ENCODE results near the gene OR5B12.
"Not testable (repeated sequence)": the region's sequence is repeated elsewhere in the genome, so short reads cannot be mapped to it uniquely, and the experiment has no call there.

OR5B12 gene

GRCh38 chr11:58442136-58442535, at the start of gene OR5B12:
TSS of gene OR5B12 (minus strand) at chr11:58442236. CDS start at chr11:58440151, 2,085 bp downstream.
- DNase-seq (ENCODE audit: low read depth in 3 of 3, low spot score in 1 of 3), result no peak

DNA sequence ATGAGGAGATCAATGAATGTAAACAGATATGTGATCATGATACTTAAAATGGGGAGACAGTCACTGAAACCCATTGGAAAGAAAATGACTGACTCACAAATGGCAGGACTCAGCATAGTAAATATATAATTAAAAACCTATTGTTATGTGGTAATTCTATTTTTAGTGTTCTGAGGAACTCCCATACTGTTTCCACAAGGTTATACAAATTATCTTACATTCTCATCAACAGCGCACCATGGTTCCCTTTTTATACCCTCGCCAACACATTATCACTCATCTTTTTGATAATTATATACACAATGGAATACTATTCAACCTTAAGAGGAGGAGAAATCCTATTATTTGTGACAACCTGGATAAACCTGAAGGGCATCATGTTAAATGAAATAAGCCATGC, 48.8 kb upstream of the OR5B12 start:
- no peak for DNase-seq (ENCODE audit: low read depth in 3 of 3, low spot score in 1 of 3)

DNA sequence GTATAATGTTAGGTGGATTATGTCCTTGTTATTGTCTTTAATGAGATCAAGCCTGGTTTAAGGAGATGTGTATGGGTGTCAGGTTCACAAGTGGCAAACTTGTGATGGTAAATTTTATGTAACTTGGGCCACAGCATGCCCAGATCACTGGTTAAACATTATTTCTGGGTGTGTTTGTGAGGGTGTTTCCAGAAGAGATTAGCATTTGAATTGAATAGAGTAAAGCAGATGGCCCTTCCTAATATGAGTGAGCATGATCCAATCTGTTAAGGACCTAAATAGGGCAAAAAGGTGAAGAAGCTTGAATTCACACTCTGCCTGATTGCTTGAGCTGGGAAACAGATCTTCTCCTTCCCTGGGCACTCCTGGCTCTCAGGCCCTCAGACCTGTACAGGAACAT, 45.1 kb upstream of the OR5B12 start:
- DNase-seq (ENCODE audit: low read depth in 3 of 3, low spot score in 1 of 3), result no peak

DNA sequence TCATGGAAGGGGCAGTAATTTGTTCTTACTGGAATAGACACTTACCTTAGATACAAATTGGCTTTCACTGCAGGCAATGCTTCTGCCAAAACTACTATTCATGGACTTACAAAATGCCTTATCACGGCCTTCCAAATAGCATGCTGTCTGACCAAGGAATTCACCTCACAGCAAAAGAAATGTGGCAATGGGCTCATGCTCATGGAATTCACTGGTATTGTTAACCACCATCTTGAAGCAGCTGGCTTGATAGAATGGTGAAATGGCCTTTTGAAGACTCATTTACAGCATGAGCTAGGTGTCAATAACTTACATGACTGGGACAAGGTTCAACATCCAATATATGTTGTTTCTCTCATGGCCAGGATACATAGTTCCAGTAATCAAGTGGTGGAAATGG, 43.9 kb upstream of the OR5B12 start:
- DNase-seq (ENCODE audit: low read depth in 3 of 3, low spot score in 1 of 3), result no peak

DNA sequence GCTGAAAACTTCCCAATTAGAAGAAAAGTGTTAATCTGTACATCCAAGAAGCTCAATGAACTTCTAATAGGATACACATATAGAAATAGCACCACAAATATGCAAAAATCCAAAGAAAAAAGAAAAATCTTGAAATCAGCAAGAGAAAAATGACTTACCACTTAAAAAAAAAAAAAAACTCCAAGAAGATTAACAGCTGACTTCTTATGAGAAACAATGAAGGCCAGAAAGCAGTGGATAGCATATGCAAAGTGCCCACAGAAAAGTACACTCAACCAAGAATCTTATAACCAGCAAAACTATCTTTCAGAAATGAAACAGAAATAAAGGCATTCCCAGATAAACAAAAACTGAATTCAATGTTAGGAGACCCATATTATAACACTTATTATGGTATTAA, 29.9 kb upstream of the OR5B12 start:
- DNase-seq (ENCODE audit: low read depth in 3 of 3, low spot score in 1 of 3), result no peak

- no peak for DNase-seq (ENCODE audit: low read depth in 3 of 3, low spot score in 1 of 3)
Measured at GRCh38 chr11:58466293-58466692, 24.3 kb upstream of the OR5B12 start.

- no peak for DNase-seq (ENCODE audit: low read depth in 3 of 3, low spot score in 1 of 3)
Measured at GRCh38 chr11:58465690-58466089, 23.7 kb upstream of the OR5B12 start.

GRCh38 chr11:58451585-58451984, 9.5 kb upstream of the OR5B12 start:
- no peak for DNase-seq (ENCODE audit: low read depth in 3 of 3, low spot score in 1 of 3)

DNA sequence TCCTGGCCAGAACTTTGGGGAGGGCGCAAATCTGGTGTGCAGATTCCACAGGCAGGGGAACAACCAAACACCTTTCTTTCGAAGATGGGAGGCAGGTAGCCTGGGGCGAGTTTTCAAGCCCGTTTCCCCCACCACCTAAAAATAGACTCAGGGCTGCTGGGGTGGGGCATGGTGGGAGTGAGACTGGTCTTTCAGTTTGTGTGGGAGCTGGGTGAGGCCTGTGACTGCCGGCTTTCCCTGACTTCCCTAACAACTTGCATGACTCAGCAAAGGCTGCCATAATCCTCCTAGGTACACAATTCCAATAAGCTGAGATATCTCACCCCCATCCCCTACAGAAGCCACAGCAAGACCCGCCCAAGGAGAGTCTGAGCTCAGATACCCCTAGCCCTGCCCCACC, 4.3 kb upstream of the OR5B12 start:
- no peak for DNase-seq (ENCODE audit: low read depth in 3 of 3, low spot score in 1 of 3)

DNA sequence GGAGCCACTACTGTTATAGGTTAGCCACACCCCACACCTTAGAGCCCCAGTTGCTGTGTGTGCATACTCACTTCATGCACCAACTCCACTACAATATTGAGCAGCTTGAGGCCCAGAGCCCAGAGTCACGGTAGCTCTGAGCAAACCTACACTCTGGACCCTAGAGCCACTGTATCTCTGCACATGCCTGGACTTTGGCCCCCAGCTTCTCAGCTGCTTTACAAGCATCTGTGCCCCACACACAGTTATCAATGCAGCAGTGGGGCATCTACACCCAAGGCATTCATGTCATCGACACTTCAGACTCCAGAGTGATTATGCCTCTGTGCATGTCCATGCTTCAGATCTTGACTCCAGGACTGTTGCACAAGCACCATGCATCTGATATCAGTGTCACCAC, 2.3 kb upstream of the OR5B12 start:
- no peak for DNase-seq (ENCODE audit: low read depth in 3 of 3, low spot score in 1 of 3)

DNA sequence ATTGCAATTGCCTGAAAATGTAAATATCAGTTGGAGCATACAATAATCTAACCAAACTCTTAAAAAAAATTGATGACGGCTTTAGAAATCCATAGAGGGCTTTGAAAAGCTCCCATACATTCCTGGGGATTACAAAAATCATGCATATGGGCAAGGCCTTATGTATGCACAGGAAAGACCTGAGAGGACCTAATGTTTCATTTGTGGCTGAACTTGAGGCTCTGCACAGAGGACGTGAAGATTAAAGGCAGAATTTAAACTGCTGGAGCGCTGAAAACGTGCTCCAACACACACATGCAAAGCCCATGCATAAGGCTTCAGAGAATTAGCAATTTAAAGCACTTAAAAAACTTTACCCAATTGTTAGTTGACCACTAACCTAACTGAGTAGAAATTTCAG, 3.5 kb downstream of the OR5B12 start:
- DNase-seq (ENCODE audit: low read depth in 3 of 3, low spot score in 1 of 3), result no peak

- DNase-seq (ENCODE audit: low read depth in 3 of 3, low spot score in 1 of 3), result no peak
Measured at GRCh38 chr11:58434217-58434616, 7.8 kb downstream of the OR5B12 start.

GRCh38 chr11:58433638-58434203, 8.3 kb downstream of the OR5B12 start:
- DNase-seq (ENCODE audit: low read depth in 3 of 3, low spot score in 1 of 3), result no peak

- DNase-seq (ENCODE audit: low read depth in 3 of 3, low spot score in 1 of 3), result no peak
Measured at GRCh38 chr11:58429273-58429672, 12.8 kb downstream of the OR5B12 start.

- no peak for DNase-seq (ENCODE audit: low read depth in 3 of 3, low spot score in 1 of 3)
Measured at GRCh38 chr11:58428021-58428420, 14.0 kb downstream of the OR5B12 start, which contains the start of gene OR5B2. TSS of gene OR5B2 (minus strand) at chr11:58428121. CDS start at chr11:58423261, 4,860 bp downstream.

DNA sequence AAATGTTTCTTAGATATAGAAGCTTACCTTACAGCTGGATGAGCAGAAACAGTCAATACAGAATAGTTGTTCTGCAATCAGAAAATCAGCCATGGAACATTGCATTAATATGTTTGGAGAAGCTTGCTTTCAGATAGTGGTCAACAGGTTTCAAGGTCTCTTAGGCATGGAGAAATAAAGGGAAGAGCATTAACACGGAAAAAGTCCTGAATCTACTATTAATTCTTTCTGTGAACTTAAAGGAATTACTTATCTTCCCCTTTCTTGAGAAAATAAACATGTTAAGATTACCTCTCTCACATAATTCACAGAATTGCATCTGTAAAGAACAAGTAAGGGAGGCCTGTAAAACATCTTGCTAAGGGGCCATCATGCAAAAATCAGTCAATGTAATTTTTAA, 35.3 kb downstream of the OR5B12 start, which contains the start of gene OR5B3:
OR5B3 (minus strand) TSS at position 101 of the 400 bp plus-strand sequence. CDS start 3,465 bp downstream, outside the sequence.
- no peak for DNase-seq (ENCODE audit: low read depth in 3 of 3, low spot score in 1 of 3)

DNA sequence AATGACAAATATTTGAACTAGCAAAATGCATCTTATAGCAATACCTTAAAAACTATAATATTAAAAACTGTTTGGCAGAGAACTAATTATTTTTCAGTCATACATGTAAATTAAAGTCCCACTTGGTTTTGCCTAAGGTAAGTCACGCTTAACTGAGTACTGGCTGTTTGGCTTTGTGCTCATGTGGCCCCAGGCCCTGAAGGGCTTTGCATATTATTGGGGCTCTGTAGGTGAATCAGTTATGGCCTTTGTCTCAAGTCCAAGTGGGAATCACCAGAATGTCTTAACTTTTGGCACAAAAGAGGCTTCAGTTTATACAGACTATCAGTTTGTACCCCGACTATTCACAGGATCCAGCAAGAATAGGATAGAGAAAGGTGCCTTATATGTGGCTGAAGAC, 42.4 kb downstream of the OR5B12 start:
- not testable (repeated sequence) for DNase-seq (ENCODE audit: low read depth in 3 of 3, low spot score in 1 of 3)

DNA sequence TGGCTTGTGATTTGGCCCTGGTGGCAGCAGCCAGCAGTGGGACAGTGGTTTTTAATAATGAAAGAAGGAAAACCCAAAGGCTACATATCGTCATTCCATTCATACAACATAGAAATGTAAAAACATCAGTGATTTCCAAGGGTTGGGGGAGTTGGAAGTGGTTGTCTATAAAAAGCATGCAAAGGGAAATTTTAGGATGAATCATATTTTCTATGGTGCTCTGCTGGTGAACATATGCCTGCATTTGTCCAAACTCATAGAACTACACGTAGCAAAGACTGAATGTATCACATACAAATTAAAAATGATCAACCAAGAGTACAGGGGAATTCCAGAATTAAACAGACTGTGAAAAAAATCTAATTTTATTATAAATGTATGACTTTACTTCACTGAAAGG, 46.5 kb downstream of the OR5B12 start:
- no peak for DNase-seq (ENCODE audit: low read depth in 3 of 3, low spot score in 1 of 3)

DNA sequence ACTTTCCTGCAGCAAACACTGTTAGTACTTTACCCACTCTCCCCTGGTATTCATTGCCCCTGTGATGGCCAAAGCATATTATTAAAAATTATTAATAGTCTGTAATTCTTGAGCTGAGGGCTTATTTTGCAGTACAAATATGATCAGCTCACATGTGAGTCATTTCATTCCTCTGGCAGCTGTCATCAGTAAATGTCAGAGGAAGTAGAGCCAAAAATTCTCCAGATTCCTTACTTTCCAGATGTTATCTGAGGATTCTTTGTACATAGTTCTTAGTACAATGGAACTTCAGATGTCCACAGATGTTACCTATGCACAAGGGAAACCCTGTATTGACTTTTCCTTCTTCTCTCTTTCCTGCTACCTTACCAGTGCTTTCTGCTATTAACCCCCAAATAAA, 47.8 kb downstream of the OR5B12 start:
- no peak for DNase-seq (ENCODE audit: low read depth in 3 of 3, low spot score in 1 of 3)

- DNase-seq (ENCODE audit: low read depth in 3 of 3, low spot score in 1 of 3), result no peak
Measured at GRCh38 chr11:58392746-58393145, 49.3 kb downstream of the OR5B12 start.

DNA sequence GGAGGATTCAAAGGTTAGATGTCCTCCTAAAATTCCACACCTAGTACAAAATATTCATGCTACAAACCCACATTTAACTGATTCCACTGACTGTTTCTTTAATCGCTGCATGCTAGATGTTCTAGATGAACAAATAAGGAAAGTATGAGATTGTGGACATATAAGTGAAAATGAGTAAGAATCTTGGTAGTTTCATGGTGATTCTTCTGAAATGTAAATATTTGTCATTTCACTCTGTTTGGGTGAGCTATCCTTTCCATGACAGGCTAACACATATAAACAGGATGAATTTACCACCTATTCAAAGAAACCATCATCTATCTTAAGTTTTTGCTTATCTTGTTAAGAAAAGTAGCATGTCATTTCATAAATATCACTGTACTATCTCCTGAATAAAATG, 50.2 kb downstream of the OR5B12 start:
- no peak for DNase-seq (ENCODE audit: low read depth in 3 of 3, low spot score in 1 of 3)

- DNase-seq (ENCODE audit: low read depth in 3 of 3, low spot score in 1 of 3), result no peak
Measured at GRCh38 chr11:58390551-58391063, 51.4 kb downstream of the OR5B12 start.

All from stimulated activated CD4-positive, alpha-beta T cell treated with anti-CD3 and anti-CD28 coated beads, TNF-alpha, amount 100 ng/mL, for 1 hour (primary cell).